Prostate gland (tissue), 2 donors: ENCODE data around the gene SMAP2.

ENCODE experiments used
- POLR2A ChIP-seq: fragments of 450-650 bp; IDR thresholded peaks from one replicate; pipeline ENCODE4 v1.6.1; 2016; ENCODE audit warnings: antibody characterized with exemption, mild to moderate bottlenecking
- POLR2AphosphoS5 ChIP-seq: sonication (generic); formaldehyde crosslinking; IDR thresholded peaks from one replicate; pipeline ENCODE4 v1.6.1; 2017; ENCODE audit warnings: antibody characterized with exemption
- TF ChIP-seq, protein P1 (sequence below), 4 experiments: fragments of 200-600 bp in 2 of 4; fragments of 450-650 bp in 2 of 4; sonication (generic) in 2 of 4; IDR thresholded peaks; 1 replicate in 3 of 4; 2 replicates in 1 of 4; pipeline ENCODE4 v1.5.1; 2016 to 2019; ENCODE audit warnings: antibody characterized with exemption in 4 of 4, mild to moderate bottlenecking in 2 of 4, moderate library complexity in 2 of 4

DNA sequence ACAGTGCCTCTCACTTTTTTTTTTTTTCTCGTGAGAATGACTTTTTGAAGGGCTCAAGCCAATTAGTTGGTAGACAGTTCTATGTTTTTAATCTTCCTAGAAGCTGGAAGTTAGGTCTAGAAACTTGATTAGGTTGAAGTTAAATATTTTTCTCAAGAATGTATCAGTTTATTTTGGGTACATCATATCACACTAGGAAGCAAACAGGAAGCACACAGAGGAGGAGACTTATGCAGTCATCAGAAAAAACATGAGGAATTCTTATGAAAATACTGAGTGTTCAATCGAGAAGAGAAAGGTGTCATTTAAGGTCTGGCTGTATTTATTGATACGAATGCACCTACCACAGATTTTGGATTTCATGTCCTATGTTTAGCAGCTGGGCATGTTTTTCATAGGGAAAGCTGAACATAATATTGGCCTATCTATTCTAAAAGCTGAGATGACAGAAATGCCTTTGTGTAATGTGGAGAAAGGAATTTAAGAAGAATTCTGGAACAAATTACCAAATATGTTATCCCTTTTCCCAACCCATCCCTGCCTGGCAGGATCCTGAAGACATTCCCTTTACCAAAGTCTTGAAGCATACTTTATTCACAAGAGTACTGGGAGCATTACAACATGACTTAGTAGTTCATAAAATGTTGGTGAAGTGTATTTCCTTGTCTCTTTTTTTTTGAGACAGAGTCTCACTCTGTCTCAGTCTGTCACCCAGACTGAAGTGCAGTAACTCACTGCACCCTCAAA is 59.3 kb downstream of the SMAP2 start:
- TF ChIP-seq, protein P1, sequence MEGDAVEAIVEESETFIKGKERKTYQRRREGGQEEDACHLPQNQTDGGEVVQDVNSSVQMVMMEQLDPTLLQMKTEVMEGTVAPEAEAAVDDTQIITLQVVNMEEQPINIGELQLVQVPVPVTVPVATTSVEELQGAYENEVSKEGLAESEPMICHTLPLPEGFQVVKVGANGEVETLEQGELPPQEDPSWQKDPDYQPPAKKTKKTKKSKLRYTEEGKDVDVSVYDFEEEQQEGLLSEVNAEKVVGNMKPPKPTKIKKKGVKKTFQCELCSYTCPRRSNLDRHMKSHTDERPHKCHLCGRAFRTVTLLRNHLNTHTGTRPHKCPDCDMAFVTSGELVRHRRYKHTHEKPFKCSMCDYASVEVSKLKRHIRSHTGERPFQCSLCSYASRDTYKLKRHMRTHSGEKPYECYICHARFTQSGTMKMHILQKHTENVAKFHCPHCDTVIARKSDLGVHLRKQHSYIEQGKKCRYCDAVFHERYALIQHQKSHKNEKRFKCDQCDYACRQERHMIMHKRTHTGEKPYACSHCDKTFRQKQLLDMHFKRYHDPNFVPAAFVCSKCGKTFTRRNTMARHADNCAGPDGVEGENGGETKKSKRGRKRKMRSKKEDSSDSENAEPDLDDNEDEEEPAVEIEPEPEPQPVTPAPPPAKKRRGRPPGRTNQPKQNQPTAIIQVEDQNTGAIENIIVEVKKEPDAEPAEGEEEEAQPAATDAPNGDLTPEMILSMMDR (IDR thresholded peaks at IDR 0.05) = no peak
- TF ChIP-seq POLR2A (no peak), POLR2AphosphoS5 (no peak)
